ENCODE results near the gene NTF3. TPM values are rescaled to one million over a fixed set of nuclear protein-coding genes. Genes with fewer than 3 reads are reported as not detected.

Gene NTF3
- total RNA-seq, 1 donor from 2014 or later = 1.2 TPM

DNA sequence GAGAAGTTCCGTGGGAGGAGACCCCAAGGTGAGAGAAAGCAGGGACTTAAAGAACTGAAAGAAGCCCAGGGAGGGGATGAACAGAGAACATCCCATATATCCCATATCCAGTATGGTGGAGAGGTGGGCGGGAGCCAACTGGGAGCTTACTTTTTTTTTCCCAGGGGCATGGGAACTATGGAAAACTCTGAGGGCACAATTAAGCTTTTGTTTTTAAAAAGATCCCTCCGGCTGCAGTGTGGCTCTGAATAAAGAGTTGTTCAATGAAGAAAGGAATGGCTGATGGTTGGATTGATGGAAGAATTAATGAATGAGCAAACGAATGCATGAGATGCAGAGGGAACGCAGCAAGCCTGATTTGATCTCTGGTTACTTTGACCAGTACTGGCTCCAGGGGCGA, 12.6 kb downstream of the NTF3 start:
- no peak overlapping the region for H3K4me3 ChIP-seq
- H3K36me3 ChIP-seq = no peaks in the 10 kb centered on the region
- no peaks in the 10 kb centered on the region for H3K4me1 ChIP-seq
- DNase-seq (no peak), ATAC-seq (no peak)
- intact Hi-C loops (cut with DNase I) = no loop called here
- H3K27me3 ChIP-seq (ENCODE audit: low read depth) = peaks cover 5% of the 10 kb centered on the region
- H3K9me3 ChIP-seq = no peaks in the 10 kb centered on the region
- TF ChIP-seq, protein P1, sequence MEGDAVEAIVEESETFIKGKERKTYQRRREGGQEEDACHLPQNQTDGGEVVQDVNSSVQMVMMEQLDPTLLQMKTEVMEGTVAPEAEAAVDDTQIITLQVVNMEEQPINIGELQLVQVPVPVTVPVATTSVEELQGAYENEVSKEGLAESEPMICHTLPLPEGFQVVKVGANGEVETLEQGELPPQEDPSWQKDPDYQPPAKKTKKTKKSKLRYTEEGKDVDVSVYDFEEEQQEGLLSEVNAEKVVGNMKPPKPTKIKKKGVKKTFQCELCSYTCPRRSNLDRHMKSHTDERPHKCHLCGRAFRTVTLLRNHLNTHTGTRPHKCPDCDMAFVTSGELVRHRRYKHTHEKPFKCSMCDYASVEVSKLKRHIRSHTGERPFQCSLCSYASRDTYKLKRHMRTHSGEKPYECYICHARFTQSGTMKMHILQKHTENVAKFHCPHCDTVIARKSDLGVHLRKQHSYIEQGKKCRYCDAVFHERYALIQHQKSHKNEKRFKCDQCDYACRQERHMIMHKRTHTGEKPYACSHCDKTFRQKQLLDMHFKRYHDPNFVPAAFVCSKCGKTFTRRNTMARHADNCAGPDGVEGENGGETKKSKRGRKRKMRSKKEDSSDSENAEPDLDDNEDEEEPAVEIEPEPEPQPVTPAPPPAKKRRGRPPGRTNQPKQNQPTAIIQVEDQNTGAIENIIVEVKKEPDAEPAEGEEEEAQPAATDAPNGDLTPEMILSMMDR (IDR thresholded peaks at IDR 0.05) = no peak
- no peak overlapping the region for H3K27ac ChIP-seq

DNA sequence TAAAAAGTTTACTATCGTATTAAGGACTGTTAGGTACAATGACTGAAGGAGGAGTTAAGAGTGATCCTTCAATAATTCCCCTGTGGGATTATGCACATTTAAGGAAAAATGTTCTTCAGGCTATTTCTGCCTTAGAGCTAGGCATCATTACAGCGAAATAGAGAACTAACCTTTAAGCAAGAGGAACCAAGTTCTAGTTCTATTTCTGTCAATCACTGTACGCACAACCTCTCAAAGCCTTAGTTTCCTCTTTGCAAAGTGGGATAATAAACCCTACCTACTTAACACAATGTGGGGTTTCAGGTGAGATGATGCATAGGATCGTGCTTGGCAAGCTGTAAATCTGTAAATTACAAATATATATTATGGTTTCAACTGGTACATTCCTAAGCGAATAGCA, 15.4 kb downstream of the NTF3 start:
- ATAC-seq = no peak
- Histone ChIP-seq H3K4me3 (no peak overlapping the region), H3K27ac (no peak overlapping the region), H3K9me3 (no peaks in the 10 kb centered on the region), H3K4me1 (no peaks in the 10 kb centered on the region), H3K27me3 (ENCODE audit: low read depth) (peaks cover 8% of the 10 kb centered on the region), H3K36me3 (no peaks in the 10 kb centered on the region)
- intact Hi-C loops (cut with DNase I) = no loop called here
- TF ChIP-seq, protein P1 (IDR thresholded peaks at IDR 0.05) = no peak
- no peak for DNase-seq

DNA sequence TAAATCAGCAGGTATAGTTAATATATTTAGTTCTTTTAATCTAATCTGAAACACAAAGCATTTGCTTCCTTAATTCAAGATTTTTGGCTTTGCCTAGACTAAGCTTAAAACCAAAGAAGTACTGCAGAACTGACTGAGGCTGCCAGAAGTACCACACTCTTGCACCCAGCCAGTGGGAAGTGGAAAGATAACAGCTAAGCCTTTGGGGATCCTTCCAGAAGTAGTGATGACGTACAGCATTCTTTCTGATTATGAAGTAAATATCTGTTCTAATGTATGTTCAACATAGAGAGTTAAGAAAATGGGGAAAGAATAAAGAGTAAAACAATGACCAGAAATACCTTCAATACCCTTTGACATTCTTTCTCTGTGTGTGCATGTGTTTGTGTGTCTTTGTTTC, 19.3 kb downstream of the NTF3 start:
- Histone ChIP-seq H3K27ac (no peak overlapping the region), H3K27me3 (ENCODE audit: low read depth) (peaks cover 8% of the 10 kb centered on the region), H3K36me3 (no peaks in the 10 kb centered on the region), H3K9me3 (no peaks in the 10 kb centered on the region), H3K4me1 (no peaks in the 10 kb centered on the region), H3K4me3 (no peak overlapping the region)
- DNase-seq (no peak), ATAC-seq (no peak)
- TF ChIP-seq, protein P1 (IDR thresholded peaks at IDR 0.05) = no peak
- intact Hi-C loops (cut with DNase I) = no loop called here

DNA sequence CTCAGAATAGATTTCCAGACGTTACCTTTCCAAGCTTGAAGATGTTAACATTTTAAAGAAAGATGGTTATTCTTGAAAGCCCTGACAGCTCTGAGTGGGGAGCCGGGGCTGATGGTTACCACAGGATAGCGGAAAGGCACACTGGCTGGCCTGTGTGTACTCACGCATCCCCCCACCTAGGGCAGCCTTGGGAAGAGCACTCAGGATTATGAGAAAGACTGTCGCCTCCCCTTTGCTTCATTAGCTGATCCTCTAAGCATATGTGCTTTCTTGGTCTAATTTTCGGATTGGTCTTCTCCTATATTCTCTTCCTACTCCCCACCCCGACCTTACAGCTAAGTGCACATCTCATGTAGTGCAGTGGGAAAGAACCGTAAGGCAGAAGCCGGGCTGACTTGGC, 20.7 kb downstream of the NTF3 start:
- no peak overlapping the region for H3K27ac ChIP-seq
- DNase-seq = no peak
- H3K27me3 ChIP-seq (ENCODE audit: low read depth) = peaks cover 8% of the 10 kb centered on the region
- ATAC-seq = no peak
- no peak overlapping the region for H3K4me3 ChIP-seq
- H3K36me3 ChIP-seq = no peaks in the 10 kb centered on the region
- TF ChIP-seq, protein P1 (IDR thresholded peaks at IDR 0.05) = no peak
- H3K9me3 ChIP-seq = no peaks in the 10 kb centered on the region
- H3K4me1 ChIP-seq = peaks cover 12% of the 10 kb centered on the region
- intact Hi-C loops (cut with DNase I) = no loop called here

DNA sequence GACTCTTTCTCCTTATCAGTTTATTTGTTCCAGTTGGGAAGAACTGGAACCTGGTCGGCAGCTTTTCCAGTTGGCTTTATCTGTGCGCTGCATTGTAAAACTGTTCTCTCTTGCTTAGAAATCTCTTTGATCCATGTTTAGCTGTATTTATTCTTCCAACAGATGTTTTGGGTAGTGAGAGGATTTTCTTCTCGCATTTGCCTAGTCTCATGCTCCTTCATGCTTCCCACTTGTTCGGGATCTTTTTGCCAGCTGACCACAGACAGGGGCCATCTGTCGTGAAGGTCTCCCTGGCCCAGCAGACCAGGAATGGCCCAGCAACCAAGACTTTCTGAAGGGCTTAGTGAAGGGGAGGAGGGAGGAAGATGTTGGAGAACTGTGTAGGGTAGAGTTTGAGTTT, 21.6 kb downstream of the NTF3 start:
- Histone ChIP-seq H3K27ac (no peak overlapping the region), H3K4me1 (peaks cover 12% of the 10 kb centered on the region), H3K36me3 (no peaks in the 10 kb centered on the region), H3K4me3 (no peak overlapping the region), H3K9me3 (no peaks in the 10 kb centered on the region), H3K27me3 (ENCODE audit: low read depth) (peaks cover 12% of the 10 kb centered on the region)
- DNase-seq = no peak
- TF ChIP-seq, protein P1 (IDR thresholded peaks at IDR 0.05) = no peak
- no peak for ATAC-seq
- intact Hi-C loops (cut with DNase I) = no loop called here

DNA sequence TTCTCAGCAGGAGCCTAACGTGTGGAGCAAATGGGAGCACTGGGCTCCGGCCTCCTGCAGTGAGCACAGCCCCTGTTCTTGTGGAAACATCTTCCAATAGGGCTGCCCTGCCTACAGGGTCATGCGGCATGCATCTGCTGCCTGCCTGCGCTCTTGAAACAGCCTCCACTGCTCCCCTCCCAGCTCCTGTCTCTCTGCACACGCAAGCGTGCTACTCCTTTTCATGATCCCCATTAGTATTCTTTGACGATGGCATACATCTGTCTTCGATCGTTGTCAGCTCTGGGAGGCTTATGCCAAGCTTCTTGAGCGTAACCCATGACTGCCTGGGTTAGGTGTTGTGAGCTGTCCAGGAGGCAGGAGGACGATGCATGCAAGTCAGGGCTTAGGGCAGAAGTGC, 23.1 kb downstream of the NTF3 start:
- Histone ChIP-seq H3K27me3 (ENCODE audit: low read depth) (peaks cover 9% of the 10 kb centered on the region), H3K4me3 (no peak overlapping the region), H3K36me3 (no peaks in the 10 kb centered on the region), H3K9me3 (no peaks in the 10 kb centered on the region), H3K4me1 (peaks cover 12% of the 10 kb centered on the region), H3K27ac (no peak overlapping the region)
- TF ChIP-seq, protein P1 (IDR thresholded peaks at IDR 0.05) = no peak
- ATAC-seq (no peak), DNase-seq (no peak)
- intact Hi-C loops (cut with DNase I) = no loop called here
